ENCODE data around the gene SRRT. TPM values are rescaled to one million over a fixed set of nuclear protein-coding genes. Genes with fewer than 3 reads are reported as not detected.

Gene SRRT
- total and polyA plus RNA-seq, 4 donors = 27.2 to 45.0 (median 30.3) TPM

DNA sequence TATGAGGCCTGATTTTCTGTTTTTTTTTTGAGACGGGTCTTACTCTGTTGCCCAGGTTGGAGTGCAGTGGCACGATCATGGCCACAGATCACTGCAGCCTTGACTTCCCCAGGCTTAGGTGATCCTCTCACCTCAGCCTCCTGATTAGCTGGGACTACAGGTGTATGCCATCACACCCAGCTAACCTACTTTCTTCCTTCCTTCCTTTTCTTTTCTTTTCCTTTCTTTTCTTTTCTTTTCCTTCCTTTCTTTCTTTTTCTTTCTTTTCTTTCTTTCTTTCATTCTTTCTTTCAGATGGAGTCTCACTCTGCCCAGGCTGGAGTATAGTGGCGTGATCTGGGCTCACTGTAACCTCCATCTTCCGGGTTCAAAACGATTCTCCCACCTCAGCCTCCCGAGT lies 3.8 kb downstream of the SRRT start:
- Histone ChIP-seq H3K9me3 (ENCODE audit: control insufficient read depth in 4 of 4, low read length in 3 of 4) (no peaks in the 10 kb centered on the region), H3K4me3 (ENCODE audit: low read depth in 1 of 3, low read length in 3 of 3) (no peak overlapping the region), H3K9ac (ENCODE audit: low read depth in 1 of 2, low read length in 2 of 2) (no peak overlapping the region), H3K27me3 (ENCODE audit: control insufficient read depth in 4 of 4, insufficient read depth in 4 of 4, low read length in 3 of 4) (no peaks in the 10 kb centered on the region), H3K36me3 (ENCODE audit: control insufficient read depth in 4 of 4, insufficient read depth in 3 of 4, low read depth in 1 of 4, low read length in 3 of 4) (peaks cover 17 to 31% (median 24%) of the 10 kb centered on the region in 4 donors), H3K4me1 (ENCODE audit: control insufficient read depth in 4 of 4, insufficient read depth in 4 of 4, low read length in 3 of 4) (peaks cover 0 to 25% (median 23%) of the 10 kb centered on the region in 4 donors), H3K27ac (ENCODE audit: low read depth in 1 of 2, low read length in 2 of 2) (no peak overlapping the region)
- WGBS = 88% methylated on average over 6 of the region's 6 CpGs
- DNase-seq (ENCODE audit: low spot score) = no peak
- TF ChIP-seq NR2F2 (IDR thresholded peaks at IDR 0.05) (no peak), FOXA1 (IDR thresholded peaks at IDR 0.05) (no peak), JUND (IDR thresholded peaks at IDR 0.05) (no peak), TAF1 (conservative IDR thresholded peaks at IDR 0.05) (no peak), RAD21 (IDR thresholded peaks at IDR 0.05) (no peak), SP1 (IDR thresholded peaks at IDR 0.05) (no peak), YY1 (IDR thresholded peaks at IDR 0.05) (no peak), HNF4G (IDR thresholded peaks at IDR 0.05) (no peak)
- TF ChIP-seq, protein P1, sequence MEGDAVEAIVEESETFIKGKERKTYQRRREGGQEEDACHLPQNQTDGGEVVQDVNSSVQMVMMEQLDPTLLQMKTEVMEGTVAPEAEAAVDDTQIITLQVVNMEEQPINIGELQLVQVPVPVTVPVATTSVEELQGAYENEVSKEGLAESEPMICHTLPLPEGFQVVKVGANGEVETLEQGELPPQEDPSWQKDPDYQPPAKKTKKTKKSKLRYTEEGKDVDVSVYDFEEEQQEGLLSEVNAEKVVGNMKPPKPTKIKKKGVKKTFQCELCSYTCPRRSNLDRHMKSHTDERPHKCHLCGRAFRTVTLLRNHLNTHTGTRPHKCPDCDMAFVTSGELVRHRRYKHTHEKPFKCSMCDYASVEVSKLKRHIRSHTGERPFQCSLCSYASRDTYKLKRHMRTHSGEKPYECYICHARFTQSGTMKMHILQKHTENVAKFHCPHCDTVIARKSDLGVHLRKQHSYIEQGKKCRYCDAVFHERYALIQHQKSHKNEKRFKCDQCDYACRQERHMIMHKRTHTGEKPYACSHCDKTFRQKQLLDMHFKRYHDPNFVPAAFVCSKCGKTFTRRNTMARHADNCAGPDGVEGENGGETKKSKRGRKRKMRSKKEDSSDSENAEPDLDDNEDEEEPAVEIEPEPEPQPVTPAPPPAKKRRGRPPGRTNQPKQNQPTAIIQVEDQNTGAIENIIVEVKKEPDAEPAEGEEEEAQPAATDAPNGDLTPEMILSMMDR (IDR thresholded peaks at IDR 0.05; ENCODE audit: low read depth, low read length, missing input control) = no peak
- TF ChIP-seq, protein P2, sequence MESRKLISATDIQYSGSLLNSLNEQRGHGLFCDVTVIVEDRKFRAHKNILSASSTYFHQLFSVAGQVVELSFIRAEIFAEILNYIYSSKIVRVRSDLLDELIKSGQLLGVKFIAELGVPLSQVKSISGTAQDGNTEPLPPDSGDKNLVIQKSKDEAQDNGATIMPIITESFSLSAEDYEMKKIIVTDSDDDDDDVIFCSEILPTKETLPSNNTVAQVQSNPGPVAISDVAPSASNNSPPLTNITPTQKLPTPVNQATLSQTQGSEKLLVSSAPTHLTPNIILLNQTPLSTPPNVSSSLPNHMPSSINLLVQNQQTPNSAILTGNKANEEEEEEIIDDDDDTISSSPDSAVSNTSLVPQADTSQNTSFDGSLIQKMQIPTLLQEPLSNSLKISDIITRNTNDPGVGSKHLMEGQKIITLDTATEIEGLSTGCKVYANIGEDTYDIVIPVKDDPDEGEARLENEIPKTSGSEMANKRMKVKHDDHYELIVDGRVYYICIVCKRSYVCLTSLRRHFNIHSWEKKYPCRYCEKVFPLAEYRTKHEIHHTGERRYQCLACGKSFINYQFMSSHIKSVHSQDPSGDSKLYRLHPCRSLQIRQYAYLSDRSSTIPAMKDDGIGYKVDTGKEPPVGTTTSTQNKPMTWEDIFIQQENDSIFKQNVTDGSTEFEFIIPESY (IDR thresholded peaks at IDR 0.05) = no peak

DNA sequence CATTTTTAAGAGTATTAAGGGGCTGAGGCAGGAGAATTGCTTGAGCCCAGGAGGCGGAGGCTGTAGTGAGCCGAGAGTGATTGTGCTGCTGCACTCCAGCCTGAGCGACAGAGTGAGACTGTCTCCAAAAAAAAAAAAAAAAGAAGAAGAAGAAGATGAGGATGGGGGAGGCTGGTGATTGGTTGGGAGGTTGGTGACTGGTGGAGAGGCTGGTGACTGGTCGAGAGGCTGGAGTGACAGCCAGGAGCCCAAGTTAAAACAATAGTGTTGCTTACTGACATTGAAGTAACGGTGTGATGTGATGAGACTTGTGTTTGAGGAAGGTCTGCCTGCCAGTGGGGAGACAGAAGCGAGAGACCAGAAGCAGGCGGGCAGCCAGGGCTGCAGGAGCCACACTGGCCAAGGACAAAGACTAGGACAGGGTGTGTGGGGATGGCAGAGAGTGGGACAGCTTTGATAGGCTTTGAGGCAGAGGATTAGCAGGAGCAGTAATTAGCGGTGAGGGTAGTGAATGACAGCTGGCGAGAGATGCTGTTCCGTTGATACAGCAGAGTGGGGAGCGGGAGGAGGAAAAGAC lies 4.9 kb downstream of the SRRT start:
- Histone ChIP-seq H3K9ac (ENCODE audit: low read depth in 1 of 2, low read length in 2 of 2) (no peak overlapping the region), H3K4me1 (ENCODE audit: control insufficient read depth in 4 of 4, insufficient read depth in 4 of 4, low read length in 3 of 4) (peaks cover 0 to 15% (median 14%) of the 10 kb centered on the region in 4 donors), H3K4me3 (ENCODE audit: low read depth in 1 of 3, low read length in 3 of 3) (no peak overlapping the region), H3K36me3 (ENCODE audit: control insufficient read depth in 4 of 4, insufficient read depth in 3 of 4, low read depth in 1 of 4, low read length in 3 of 4) (peaks cover 19 to 42% (median 31%) of the 10 kb centered on the region in 4 donors), H3K27me3 (ENCODE audit: control insufficient read depth in 4 of 4, insufficient read depth in 4 of 4, low read length in 3 of 4) (no peaks in the 10 kb centered on the region), H3K9me3 (ENCODE audit: control insufficient read depth in 4 of 4, low read length in 3 of 4) (no peaks in the 10 kb centered on the region), H3K27ac (ENCODE audit: low read depth in 1 of 2, low read length in 2 of 2) (no peak overlapping the region)
- DNase-seq (ENCODE audit: low spot score) = no peak
- WGBS = 95% methylated on average over 11 of the region's 11 CpGs
- TF ChIP-seq NR2F2 (IDR thresholded peaks at IDR 0.05) (no peak), YY1 (IDR thresholded peaks at IDR 0.05) (no peak), SP1 (IDR thresholded peaks at IDR 0.05) (no peak), EGR1 (IDR thresholded peaks at IDR 0.05; ENCODE audit: low read depth in 2 of 2) (no peak), FOXA2 (IDR thresholded peaks at IDR 0.05) (no peak), HNF4A (conservative IDR thresholded peaks at IDR 0.05) (no peak), FOXA1 (IDR thresholded peaks at IDR 0.05) (no peak), RXRA (IDR thresholded peaks at IDR 0.05) (no peak)
- TF ChIP-seq, protein P1 (IDR thresholded peaks at IDR 0.05; ENCODE audit: low read depth, low read length, missing input control) = no peak
- TF ChIP-seq, protein P2 (IDR thresholded peaks at IDR 0.05) = no peak

Data from liver (tissue), 9 donors.